Stimulated activated CD8-positive, alpha-beta memory T cell treated with anti-CD3 and anti-CD28 coated beads, Interleukin-7, amount 100 ng/mL, for 24 hours (primary cell): ENCODE measurements around the gene TLX2.

Experiments
- DNase-seq: peaks from one replicate; pipeline ENCODE4 v3.0.0-alpha.2; 2020; ENCODE audit warnings: low read depth

The TLX2 gene

DNA sequence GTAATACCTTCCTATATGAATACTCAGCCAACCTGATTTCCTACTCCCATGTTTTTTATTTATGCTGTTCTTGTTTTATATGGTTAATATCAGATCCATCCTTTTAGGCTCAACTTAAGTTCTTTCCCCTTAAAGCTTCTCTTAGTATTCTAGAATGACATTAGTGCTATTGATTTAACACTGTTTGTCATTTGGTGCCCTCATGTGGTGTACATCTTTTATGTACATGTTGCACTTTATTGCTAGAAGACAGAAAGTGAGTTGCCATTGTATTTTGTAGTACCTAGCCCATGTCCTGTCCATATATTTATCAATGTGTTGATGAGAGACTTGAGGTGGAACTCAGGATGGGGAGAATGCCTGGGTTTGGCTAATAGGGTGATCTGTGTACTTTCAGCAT is 18.0 kb downstream of the TLX2 start:
- no peak for DNase-seq

DNA sequence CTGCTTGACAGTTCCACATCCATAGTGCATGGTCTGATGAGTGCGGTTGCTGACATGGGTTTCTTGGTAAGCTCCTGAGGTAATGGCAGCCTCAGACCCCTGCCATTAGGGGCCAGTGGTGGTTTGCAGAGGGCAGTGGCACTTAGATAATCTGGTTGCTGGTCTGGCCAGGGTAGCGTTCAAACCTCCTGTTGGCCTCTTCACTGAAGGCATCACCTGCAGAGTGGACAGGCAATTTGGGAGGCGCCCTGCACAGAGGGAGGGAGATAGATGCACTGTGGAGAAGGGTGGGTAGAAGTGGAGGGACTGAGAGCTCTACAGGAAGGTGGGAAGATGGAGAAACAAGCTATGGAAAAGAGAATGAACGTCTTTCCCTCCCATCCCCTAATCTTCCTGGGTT is 19.2 kb downstream of the TLX2 start:
- DNase-seq, result no peak

DNA sequence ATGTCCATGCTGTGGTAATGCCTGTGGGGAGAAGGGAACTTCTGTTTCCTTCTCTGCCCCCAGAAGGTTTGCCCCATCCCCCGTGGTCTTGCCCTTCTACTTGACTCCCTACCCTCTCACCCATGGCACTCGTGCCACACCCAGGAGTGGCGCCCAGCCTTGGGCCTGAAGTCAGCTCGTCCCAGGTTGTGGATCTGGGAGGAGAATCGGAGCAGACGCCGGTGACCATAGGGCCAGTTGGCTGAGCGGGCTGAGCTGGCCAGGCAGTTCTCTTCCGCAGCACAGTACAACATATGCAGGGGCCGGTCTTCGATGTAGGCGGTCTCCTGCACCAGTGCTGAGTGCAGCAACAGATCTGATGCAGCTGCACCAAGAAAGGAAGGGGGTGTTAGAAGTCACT is 20.2 kb downstream of the TLX2 start:
- DNase-seq, result no peak

DNA sequence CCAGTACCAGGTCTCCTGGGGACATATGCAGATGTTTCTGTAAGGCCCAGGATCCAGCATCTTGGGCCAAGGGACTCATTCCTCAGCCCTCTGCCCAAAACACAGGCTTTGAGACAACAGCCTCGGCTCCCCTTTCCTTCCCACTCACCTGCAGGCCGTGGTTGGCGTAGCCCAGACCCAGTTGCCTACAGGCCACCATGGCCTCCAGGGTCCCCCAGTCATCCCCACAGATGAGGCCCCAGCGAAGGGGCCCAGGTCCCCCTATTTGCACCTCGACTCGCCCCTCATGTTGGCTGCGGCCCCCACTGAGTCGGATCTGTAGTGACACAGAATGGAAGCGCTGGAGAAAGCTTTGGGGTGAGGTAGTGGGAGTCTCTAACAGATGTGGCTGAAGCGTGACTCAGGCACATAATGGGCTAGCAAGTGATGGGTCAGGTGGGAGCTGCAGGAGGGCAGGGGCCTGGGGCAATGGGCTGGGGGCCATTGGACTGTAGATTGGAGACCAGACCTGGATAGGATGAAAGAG is 21.3 kb downstream of the TLX2 start:
- no peak for DNase-seq

DNA sequence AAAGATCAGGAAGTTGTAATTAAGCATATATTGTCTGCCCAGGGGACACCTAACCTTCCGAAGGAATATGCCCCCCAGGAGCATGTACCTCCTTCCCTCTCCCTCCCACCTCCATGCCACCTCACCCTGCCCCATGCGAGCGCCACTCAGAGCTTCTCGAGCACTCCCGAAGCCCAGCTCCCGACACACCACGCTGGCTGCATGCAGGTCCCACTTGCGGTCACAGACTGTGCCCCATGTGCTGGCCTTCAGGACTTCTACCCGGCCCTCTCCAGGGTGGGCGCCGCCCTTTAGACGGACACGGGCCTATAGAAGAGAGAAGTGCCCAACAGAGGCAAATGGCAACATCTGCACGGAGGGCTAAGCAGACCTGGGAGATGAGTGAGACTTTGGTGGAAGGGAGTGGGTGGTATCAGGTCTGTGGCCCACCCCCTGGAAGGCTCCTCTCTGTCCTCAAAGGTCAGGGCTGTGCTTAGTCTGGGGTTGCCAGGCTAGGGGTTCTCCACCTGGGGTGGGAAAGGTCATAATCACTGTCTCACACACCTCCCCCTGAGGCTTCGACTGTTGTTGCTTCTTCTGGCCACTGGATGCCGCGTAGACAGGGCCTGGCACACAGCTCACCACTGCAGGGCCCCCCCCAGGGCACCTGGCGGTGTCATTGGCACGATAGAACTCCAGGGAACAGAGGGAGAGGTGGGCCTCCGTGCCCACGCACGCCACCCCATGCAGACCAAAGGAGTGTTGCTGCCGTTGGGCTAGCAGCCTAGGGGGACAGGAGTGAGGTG is 22.1 kb downstream of the TLX2 start:
- no peak for DNase-seq

DNA sequence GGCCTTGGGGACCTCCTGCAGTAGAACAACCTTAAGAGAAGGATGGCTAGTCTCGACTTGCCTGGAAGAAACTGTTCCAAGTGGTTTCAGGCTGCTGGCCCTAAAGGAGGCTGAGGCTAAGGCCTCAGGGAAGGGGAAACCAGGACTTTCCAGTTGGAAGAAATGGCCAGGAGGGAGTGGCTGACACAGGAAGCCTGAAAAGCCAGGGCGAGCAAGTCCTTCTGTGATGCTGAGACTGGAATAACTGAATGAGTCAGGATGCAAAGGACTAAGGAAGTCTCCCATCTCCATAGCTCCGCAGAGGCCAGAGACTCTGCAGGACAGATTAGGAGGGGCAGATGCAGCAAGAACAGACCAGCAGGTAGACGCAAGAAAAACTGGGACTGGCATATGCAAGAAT is 22.9 kb downstream of the TLX2 start:
- no peak for DNase-seq

DNA sequence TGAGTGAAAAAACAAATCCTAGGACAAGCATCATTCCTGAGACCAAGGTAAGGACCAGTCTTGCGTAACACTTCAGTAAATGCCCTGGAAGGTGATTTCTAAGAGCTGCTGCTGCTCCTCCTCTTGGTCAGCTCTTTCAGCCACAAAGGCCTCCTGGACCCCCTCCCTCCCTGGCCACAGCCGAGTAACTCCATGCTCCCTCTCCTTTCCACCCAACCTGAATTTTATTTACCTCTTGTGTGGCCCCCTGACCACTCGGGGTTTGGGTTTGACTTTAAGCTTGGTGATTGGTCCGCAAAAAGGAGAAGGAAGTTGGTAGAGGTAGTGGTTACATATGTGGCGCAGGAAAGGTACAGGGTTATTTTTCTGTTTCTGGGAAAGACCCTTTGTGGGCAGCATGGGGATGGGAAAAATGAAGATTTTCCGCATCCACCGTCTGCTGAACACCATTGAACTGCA is 24.7 kb downstream of the TLX2 start:
- DNase-seq, result no peak

DNA sequence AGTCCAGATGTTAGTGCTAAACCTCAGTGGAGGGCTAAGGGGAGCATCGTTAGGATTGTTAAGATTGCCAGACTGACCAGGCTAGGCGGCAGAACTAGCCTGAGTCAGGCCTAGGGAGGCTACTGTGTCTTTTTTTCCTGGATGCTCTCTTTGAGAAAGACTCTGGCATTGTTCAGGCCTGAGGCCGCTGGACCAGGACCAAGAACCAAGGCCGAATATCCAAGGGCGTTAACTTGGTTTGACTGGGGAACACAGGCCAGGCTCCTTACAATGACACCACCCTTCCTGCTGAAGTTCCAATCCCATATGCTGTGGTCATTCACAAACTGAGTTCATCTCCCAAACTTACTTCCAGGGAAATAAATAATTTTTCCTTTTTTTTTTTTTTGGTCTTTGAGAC is 26.0 kb downstream of the TLX2 start:
- no peak for DNase-seq

DNA sequence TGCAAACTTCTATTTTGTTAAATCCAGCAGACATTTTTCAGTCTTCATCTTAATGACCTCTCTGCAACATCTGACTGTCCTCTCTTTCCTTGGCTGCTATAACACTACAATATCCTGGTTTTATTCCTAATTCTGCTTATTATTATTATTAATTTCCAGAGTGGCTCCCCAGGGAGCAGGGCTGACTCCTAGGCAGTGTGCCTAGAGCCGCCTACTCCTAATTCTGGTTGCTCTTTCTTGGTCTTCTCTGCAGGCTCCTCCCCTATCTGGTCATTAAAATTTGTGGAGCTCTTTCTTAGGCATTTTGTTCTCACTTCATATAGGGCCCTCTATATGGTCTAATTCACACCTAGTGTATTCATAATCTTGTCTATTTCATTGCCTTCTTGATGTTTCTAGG is 28.7 kb downstream of the TLX2 start:
- no peak for DNase-seq

DNA sequence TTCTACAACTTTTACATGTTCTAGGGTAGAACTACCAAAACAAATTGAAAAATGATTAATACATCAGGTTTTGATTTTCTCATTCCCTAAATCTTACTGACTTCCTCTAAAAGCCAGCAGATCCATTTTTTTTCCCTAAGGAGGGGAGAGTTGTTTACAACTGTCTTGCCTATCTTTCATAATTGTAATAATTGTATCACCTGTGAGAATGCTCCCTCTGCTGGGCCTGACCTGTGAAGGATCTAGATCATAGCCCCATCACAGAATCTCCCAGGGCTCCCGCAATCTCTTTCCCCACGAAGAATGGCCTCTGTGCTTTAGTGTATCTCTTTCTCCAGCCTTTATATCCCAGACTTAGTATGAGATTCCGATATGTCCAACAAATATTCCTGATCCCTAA is 30.4 kb downstream of the TLX2 start:
- DNase-seq, result no peak

DNA sequence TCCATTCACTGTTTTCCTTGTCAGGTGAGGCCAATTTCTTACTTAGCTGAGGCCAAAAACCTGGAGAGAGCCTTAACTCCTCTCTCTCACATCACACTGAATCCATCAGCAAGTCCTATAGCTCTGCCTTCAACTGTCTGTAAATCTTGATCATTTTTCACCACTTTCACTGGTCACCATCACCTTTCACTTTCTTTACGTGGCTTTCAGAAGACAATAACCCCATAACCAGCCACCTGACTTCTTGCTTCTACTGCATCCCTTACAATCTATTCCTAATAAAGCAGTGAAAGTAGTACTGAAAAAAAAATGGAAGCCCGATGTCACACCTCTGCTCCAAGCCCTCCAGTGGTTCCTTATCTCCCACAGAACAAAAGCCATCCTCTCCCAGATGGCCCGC is 31.8 kb downstream of the TLX2 start:
- no peak for DNase-seq

DNA sequence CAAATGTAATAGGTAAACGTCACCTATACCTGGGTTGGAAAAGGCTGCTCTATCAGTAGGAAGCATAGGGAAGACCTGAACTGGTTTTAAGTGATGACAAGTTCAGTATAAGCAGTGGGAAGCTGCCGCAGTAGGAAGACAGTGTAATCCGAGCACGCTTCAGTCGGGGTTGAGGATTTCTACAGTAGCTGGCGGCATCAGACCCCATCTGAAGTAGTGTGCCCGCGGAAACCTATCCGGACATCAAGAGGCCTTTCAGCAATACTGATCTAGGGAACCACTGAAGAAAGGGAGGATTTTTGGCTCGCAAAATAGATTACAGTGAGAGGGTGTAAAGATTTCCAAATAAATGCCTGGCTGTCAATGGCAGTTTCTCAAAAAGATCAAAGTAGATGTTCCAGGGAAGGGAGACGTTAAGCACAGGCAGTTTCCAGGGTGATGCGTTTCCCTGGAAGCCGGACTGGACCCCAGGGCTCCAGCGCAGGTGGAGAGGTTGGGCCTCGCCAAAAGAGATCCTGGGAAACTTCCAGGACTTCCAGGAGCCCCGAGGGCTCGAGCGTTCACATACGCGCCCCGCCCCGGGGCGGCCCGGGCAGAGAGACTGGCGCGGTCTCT is 34.1 kb downstream of the TLX2 start:
- DNase-seq, result no peak

DNA sequence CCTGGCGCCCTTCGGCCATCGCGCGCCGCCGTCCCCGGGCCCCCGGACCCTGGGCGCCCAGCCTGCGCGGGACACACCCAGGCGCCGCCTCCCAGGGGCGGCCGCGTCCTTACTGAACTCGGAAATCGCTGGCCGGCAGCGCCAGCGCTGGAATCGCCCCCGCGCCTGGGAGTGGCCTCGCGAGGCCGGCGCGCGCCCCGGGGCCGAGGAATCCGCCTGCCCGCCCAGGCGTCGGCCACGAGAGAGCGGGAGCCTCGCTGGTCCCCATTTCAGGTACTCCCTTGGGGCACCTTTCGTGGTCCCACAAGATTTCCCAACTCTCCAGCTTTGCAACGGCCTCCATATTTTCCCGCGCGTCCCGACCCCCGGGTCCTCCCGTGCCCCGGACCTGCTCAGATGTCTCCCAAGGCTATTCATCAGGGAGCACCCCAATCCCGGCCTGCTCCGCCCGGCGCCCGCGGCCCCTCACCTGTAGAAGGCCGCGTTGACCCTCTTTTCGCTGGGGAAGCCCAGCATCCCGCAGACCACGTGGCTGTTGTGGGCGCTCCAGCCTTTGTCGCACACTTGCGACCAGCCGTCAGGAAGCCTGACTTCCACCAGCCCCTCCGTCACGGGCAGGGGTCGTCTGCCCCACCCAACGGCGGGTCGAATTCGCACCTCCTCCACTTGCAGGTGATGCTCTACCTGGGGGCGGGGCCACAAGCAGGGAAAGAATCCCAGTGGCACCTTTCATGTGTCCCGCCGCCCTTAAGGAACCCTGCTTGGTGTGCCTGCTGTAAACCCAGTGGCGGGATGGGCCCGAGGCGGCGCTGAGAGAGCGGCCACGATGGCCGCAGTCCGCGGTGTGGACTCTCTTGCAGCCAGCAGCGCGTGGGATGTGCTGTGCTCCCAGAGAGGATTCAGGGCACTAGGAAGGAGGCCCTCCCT is 34.9 kb downstream of the TLX2 start:
- DNase-seq, result no peak

DNA sequence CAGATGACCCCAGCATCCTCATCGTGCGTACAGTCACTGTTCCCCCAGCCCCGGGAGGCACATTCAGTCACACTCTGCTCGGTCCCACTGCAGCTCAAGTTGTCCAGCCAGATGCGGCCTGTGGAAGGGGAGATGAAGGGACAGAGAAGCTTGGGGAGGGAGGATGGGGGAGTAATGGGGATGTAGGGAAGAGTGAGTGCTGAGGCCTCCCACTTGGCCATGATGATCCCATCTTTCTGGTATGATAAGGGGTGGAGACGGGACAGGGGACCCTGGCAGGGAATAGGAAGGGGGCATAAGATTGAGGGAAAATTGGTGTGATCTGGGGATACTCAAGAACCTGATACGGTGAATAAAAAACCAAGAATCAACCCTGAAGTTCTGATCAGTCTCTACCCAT is 36.0 kb downstream of the TLX2 start:
- DNase-seq, result no peak

DNA sequence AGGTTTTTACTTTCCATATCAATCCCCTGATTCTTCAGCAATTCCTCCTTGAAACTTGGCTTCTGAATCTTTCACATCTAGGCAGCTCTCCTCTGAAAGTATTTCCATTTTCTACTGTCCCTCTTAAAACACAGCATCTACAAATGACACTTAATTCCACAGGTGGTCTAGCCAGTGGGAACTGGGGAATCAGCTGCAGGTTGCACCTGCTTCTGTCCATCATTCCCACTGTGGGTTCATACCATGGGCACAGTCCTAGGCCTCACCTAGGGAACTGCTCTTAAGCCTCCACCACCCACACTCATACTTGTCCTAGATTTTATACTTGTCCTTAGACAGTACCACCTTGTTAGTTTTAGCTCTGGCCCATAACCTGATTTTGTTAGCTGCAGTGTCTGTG is 37.3 kb downstream of the TLX2 start:
- no peak for DNase-seq

DNA sequence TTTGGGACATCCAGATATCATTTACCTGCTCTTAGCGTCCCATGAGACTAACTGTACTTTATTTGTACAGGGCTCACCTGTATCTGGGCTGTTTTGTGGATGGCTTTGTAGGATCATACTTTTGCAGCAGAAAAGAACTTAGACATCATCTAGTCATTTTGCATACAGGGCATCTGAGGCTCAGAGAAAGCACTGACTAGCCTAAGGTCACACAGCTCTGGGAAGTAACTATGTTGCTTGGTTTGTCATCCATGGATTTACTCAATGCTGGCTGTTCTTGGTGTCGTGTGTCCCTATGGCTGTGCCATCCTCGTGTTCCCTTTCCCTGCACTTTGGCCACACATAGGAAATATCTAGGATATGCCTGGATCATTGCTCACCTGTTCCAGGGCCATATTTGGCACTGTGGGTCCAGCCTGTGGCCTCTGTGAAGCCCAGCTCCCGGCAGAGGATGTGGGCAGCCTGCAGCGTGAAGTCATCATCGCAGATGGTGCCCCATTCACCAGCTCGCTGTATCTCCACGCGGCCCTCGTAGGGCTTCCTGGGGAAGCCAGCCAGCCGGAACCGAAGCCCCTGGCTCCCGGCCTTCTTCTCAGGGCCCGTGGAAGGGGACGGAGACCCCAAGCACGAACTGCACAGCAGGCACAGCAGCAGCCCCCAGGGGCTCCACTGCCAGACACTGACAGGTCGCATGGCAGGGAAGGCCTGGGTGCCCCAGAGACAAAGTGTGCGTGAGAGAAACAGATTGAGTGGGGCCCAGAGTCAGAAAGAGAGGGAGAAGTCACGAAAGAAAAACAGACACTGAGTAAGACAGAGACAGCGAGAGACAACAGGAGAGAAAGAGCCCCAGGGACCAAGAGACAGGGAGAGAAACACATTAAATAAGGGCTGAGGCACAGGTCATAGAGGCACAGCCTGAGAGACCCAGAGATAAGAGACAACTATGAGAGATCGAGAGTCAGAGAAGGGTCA is 38.0 kb downstream of the TLX2 start:
- DNase-seq, result no peak

DNA sequence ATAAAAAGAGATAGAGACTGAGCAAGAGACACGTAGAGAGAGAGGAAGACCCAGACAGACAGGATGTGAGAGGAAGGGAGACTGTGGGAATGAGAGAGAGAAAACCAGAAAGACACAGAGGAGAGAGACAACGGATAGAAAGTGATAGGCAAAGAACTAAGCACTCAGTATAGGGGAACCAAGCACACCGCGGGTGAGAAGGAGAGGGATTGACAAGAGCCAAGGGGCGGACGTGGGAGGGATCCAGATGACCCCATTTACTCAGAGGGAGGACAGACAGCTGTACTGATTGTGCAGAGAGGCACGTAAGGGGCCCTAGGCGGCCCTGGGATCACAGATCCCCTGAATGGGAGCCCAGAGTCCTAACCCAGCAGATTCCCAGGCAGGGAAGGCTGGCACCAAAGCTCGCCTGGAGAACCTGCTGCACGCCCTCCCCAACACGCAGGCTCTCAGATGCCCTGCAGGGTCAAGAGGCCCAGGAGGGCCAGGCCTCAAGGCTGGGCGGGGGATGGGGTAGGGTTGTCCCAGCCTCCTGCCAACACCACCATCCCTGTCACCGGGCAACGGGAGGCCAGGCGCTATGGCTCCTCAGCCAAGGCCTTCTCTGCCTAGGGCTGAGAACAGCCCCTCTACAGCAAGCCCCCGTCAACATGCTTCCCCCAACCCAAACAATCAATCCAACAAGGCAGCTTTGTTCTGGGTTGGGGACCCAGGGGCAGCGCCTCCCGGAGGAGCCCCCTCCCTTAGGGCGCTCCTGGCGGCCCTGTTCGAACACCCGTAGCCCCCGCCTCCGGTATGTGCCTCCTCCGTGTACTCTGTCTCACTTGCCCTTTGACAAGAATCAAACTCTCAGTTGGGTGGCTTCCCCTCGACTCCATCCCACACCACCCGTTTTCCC is 38.9 kb downstream of the TLX2 start:
- no peak for DNase-seq

DNA sequence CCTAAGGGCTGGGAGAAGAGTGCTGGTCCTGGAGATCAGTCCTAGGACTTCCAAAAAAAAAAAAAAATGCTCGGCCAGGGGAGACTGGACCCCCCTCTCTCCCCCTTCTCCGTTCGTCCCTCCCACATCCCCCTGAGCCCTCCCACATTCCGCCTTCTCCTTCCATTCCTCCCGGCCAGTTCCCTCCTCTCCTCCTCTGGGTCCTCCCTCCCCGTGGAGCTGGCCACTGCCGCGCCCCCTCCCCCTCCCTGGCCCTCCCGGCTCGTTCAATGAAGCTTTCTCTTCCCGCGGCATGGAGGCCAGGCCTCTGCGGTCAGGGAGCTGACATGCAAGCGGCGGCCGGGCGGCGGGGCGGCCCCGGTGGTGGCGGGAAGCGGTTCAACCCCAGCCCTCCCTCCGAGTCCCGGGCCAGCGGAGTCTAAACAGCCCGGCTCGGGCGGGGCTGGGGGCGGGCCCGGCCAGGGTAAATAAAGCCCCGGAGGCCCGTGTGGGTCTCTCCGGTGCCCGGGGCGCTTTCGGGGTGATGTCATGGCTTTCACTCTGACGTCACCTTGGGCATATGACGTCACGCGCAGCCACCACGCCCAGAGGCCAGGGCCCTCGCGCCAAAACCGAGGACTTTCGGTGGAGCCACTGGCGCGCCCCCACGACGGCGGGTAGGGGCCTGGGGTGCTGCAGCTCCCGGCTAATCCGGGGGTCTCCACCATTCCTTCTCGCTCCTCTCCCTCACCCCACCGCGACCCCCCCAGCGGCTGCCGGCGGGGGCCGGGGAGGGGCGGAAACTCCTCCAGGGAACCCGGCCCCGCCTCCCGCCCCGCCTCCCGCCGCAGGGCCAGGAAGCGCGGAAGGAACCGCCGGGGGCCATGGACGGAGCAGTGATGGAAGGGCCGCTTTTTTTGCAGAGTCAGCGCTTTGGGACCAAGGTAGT is 39.9 kb downstream of the TLX2 start, which contains the start of the genes DOK1 and LOXL3:
Gene DOK1 (plus strand): TSS at position 829 of the 928 bp plus-strand sequence. CDS start 35 bp downstream, at position 864.
Gene LOXL3 (minus strand): TSS at position 51 of the 928 bp plus-strand sequence. CDS start 1,308 bp downstream, outside the sequence.
- peak; percentile 72 for DNase-seq
